Measurements from ENCODE around the gene ACAT1. TPM values are rescaled to one million over a fixed set of nuclear protein-coding genes. Genes with fewer than 3 reads are reported as not detected.
"Not testable (repeated sequence)": the region's sequence is repeated elsewhere in the genome, so short reads cannot be mapped to it uniquely, and the experiment has no call there.

Gene ACAT1
- total and polyA plus RNA-seq, 2 experiments from 2014 or later: 87.1 to 188 TPM

DNA sequence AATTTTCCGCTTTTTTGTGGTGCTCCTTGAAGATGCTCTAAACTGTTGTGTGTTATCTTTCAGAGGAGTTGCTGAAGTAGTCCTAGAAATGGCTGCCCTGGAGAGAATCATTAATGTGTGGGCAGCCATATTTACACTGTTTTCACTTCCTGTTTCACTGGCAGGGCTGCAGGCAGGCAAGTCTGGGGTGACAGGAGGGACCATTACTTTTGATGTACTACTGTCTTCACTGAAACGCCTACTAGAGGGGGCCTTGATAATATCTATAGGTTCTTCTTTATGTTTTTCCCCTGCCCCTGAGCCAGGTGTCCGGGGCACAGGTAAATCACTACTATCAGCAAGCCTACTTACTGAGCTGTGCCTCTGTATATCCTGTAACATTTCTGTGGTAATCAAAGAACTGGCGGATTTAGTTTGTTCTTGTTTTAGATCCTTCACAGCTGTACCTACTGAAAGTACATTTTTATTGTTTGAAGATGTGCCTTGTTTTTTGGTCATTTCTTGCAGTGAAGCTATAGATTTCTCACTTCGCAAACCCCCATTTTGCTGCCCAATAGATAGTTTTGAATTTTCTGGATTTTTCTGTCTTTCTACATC lies 39.7 kb downstream of the ACAT1 start:
- Histone ChIP-seq H3K9me3 (ENCODE audit: low read depth) (no peaks in the 10 kb centered on the region), H3K27ac (no peak overlapping the region), H3K4me3 (no peak overlapping the region), H3K4me1 (ENCODE audit: insufficient read depth) (no peaks in the 10 kb centered on the region), H3K4me2 (no peak overlapping the region), H3K27me3 (no peaks in the 10 kb centered on the region), H3K36me3 (replicated peaks; ENCODE audit: insufficient read depth, low read depth) (no peaks in the 10 kb centered on the region), H4K20me1 (ENCODE audit: insufficient read depth, poor library complexity, severe bottlenecking) (no peaks in the 10 kb centered on the region), H2AFZ (no peak overlapping the region), H3K79me2 (no peaks in the 10 kb centered on the region), H3K9me2 (replicated peaks; ENCODE audit: insufficient read depth) (no peaks in the 10 kb centered on the region)
- no peak for TF ChIP-seq EZH2 (IDR thresholded peaks at IDR 0.05; ENCODE audit: borderline replicate concordance)
- no peak for TF ChIP-seq EZH2phosphoT487 (IDR thresholded peaks at IDR 0.05; ENCODE audit: low read depth, severe bottlenecking, unreplicated experiment)
- TF ChIP-seq, protein P1, sequence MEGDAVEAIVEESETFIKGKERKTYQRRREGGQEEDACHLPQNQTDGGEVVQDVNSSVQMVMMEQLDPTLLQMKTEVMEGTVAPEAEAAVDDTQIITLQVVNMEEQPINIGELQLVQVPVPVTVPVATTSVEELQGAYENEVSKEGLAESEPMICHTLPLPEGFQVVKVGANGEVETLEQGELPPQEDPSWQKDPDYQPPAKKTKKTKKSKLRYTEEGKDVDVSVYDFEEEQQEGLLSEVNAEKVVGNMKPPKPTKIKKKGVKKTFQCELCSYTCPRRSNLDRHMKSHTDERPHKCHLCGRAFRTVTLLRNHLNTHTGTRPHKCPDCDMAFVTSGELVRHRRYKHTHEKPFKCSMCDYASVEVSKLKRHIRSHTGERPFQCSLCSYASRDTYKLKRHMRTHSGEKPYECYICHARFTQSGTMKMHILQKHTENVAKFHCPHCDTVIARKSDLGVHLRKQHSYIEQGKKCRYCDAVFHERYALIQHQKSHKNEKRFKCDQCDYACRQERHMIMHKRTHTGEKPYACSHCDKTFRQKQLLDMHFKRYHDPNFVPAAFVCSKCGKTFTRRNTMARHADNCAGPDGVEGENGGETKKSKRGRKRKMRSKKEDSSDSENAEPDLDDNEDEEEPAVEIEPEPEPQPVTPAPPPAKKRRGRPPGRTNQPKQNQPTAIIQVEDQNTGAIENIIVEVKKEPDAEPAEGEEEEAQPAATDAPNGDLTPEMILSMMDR (IDR thresholded peaks at IDR 0.05; ENCODE audit: poor library complexity): no peak
- no peak for DNase-seq (ENCODE audit: low spot score)
- WGBS (ENCODE audit: low lambda C conversion rate, missing lambda C conversion rate): 91% methylated on average over 5 of the region's 5 CpGs

DNA sequence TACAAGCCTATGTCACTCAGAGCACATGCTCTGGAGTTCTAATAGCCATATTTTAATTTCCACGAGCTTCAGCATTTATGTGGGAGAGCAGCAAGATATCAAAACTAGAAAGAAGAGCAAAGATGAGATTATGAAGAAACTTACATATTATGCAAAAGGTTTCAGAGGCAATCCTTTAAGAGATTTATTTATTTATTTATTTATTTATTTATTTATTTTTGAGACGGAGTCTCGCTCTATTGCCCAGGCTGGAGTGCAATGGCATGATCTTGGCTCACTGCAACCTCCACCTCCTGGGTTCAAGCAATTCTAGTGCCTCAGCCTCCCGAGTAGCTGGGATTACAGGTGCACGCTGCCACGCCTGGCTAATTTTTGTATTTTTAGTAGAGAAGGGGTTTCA lies 41.5 kb downstream of the ACAT1 start:
- H4K20me1 ChIP-seq (ENCODE audit: insufficient read depth, poor library complexity, severe bottlenecking); H3K27me3 ChIP-seq; DNase-seq (ENCODE audit: low spot score); H2AFZ ChIP-seq; H3K9me2 ChIP-seq (replicated peaks; ENCODE audit: insufficient read depth); H3K4me1 ChIP-seq (ENCODE audit: insufficient read depth); H3K9me3 ChIP-seq (ENCODE audit: low read depth); H3K4me2 ChIP-seq; H3K27ac ChIP-seq; H3K79me2 ChIP-seq; H3K4me3 ChIP-seq; H3K36me3 ChIP-seq (replicated peaks; ENCODE audit: insufficient read depth, low read depth): not testable (repeated sequence)
- WGBS (ENCODE audit: low lambda C conversion rate, missing lambda C conversion rate): 98% methylated on average over 6 of the region's 6 CpGs

DNA sequence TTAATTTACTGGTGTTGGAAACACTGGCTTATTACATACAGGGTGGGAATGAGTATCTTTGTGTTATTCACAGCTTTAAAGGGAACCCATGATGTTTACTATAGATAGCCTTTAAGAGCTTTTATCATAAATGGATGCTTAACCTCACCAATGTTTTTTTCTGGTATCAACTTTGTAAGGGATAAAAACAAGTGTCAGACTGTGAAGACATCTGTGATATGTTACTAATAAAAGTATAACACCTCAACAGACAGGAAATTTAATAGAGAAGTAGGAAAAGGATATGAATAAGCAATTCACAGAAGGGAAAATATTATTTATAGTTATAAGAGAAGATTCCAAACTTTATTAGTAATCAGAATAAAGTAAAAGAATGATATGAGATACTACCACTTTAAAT lies 46.3 kb downstream of the ACAT1 start:
- H3K27ac ChIP-seq: no peak overlapping the region
- H3K79me2 ChIP-seq: no peaks in the 10 kb centered on the region
- no peak overlapping the region for H3K4me2 ChIP-seq
- no peaks in the 10 kb centered on the region for H3K4me1 ChIP-seq (ENCODE audit: insufficient read depth)
- H3K9me2 ChIP-seq (replicated peaks; ENCODE audit: insufficient read depth): no peaks in the 10 kb centered on the region
- TF ChIP-seq EZH2 (IDR thresholded peaks at IDR 0.05; ENCODE audit: borderline replicate concordance): no peak
- TF ChIP-seq, protein P1 (IDR thresholded peaks at IDR 0.05; ENCODE audit: poor library complexity): no peak
- DNase-seq (ENCODE audit: low spot score): no peak
- no peak overlapping the region for H2AFZ ChIP-seq
- no peaks in the 10 kb centered on the region for H4K20me1 ChIP-seq (ENCODE audit: insufficient read depth, poor library complexity, severe bottlenecking)
- H3K4me3 ChIP-seq: no peak overlapping the region
- no peaks in the 10 kb centered on the region for H3K9me3 ChIP-seq (ENCODE audit: low read depth)
- H3K36me3 ChIP-seq (replicated peaks; ENCODE audit: insufficient read depth, low read depth): no peaks in the 10 kb centered on the region
- H3K27me3 ChIP-seq: no peaks in the 10 kb centered on the region

- Histone ChIP-seq H3K4me2 (no peak overlapping the region), H2AFZ (no peak overlapping the region), H3K9me2 (replicated peaks; ENCODE audit: insufficient read depth) (no peaks in the 10 kb centered on the region), H3K4me3 (no peak overlapping the region), H3K36me3 (replicated peaks; ENCODE audit: insufficient read depth, low read depth) (peaks cover 4% of the 10 kb centered on the region), H3K4me1 (ENCODE audit: insufficient read depth) (no peaks in the 10 kb centered on the region), H3K79me2 (no peaks in the 10 kb centered on the region), H4K20me1 (ENCODE audit: insufficient read depth, poor library complexity, severe bottlenecking) (no peaks in the 10 kb centered on the region), H3K27me3 (no peaks in the 10 kb centered on the region), H3K27ac (no peak overlapping the region), H3K9me3 (ENCODE audit: low read depth) (no peaks in the 10 kb centered on the region)
- no peak for DNase-seq (ENCODE audit: low spot score)
- TF ChIP-seq EZH2phosphoT487 (IDR thresholded peaks at IDR 0.05; ENCODE audit: low read depth, severe bottlenecking, unreplicated experiment) (no peak), EZH2 (IDR thresholded peaks at IDR 0.05; ENCODE audit: borderline replicate concordance) (no peak)
- TF ChIP-seq, protein P1 (IDR thresholded peaks at IDR 0.05; ENCODE audit: poor library complexity): no peak
- WGBS (ENCODE audit: low lambda C conversion rate, missing lambda C conversion rate): 89% methylated on average over 2 of the region's 2 CpGs
These were observed 48.8 kb downstream of the ACAT1 start for GRCh38 chr11:108170184-108170583.
